Smooth muscle cell (in vitro differentiated cells): ENCODE data around the gene COMT. TPM values are rescaled to one million over a fixed set of nuclear protein-coding genes. Genes with fewer than 3 reads are reported as not detected.

ENCODE experiments used
- DNase-seq: peaks from one replicate; lab custom pipeline; 2025; ENCODE audit not compliant: unreplicated experiment; lab: John Stamatoyannopoulos, UW
- H2AFZ ChIP-seq: fragments of 200-600 bp; sonication (generic); 2 replicates; pipeline ENCODE4 v1.6.0; 2016; ENCODE audit warnings: antibody characterized with exemption, low read depth, mild to moderate bottlenecking
- H3F3A ChIP-seq: fragments of 200-600 bp; sonication (generic); 2 replicates; pipeline ENCODE4 v1.6.0; 2017; ENCODE audit warnings: antibody characterized with exemption, low read depth
- H3K27ac ChIP-seq: fragments of 200-600 bp; sonication (generic); 2 replicates; pipeline ENCODE4 v1.5.1; 2016; ENCODE audit warnings: low read depth, mild to moderate bottlenecking
- H3K27me3 ChIP-seq: fragments of 200-600 bp; sonication (generic); 2 replicates; pipeline ENCODE4 v1.6.1; 2016; ENCODE audit warnings: low read depth, mild to moderate bottlenecking
- H3K36me3 ChIP-seq: fragments of 200-600 bp; sonication (generic); 2 replicates; pipeline ENCODE4 v1.5.1; 2016; ENCODE audit warnings: low read depth
- H3K4me1 ChIP-seq: fragments of 200-600 bp; sonication (generic); 2 replicates; pipeline ENCODE4 v1.5.1; 2016; ENCODE audit warnings: low read depth
- H3K4me2 ChIP-seq: fragments of 200-600 bp; sonication (generic); 2 replicates; pipeline ENCODE4 v1.6.0; 2016; ENCODE audit warnings: mild to moderate bottlenecking
- H3K4me3 ChIP-seq: fragments of 200-600 bp; sonication (generic); 2 replicates; pipeline ENCODE4 v1.5.1; 2016; ENCODE audit warnings: mild to moderate bottlenecking
- H3K79me2 ChIP-seq: fragments of 200-600 bp; sonication (generic); 2 replicates; pipeline ENCODE4 v1.6.0; 2016; ENCODE audit warnings: low read depth, mild to moderate bottlenecking
- H3K9ac ChIP-seq: fragments of 200-600 bp; sonication (generic); 2 replicates; pipeline ENCODE4 v1.6.0; 2016; ENCODE audit warnings: low read depth
- H3K9me3 ChIP-seq: fragments of 200-600 bp; sonication (generic); replicated peaks from 2 replicates; pipeline ENCODE4 v1.5.1; 2016; ENCODE audit warnings: low read depth
- H4K20me1 ChIP-seq: fragments of 200-600 bp; sonication (generic); 2 replicates; pipeline ENCODE4 v1.6.0; 2016; ENCODE audit warnings: low read depth
- WGBS: methylation state at CpG from one replicate; pipeline ENCODE4 v1.1.7; 2016; ENCODE audit warnings: low lambda C conversion rate; 5-methylcytosine and 5-hydroxymethylcytosine counted together
- polyA plus RNA-seq: library from polyadenylated mRNA; unstranded; fragments of >200 nt; fragmentation: Nextera tagmentation; extraction: Ambion mirVana; gene quantifications from 2 replicates; pipeline ENCODE4 v1.2.1, GENCODE V29; 2016
- total RNA-seq: library from RNA; depleted of rRNA; stranded (reverse); fragments of >200 nt; gene quantifications from 2 replicates; pipeline ENCODE4 v1.2.3, GENCODE V29; 2014
- TF ChIP-seq, protein P1 (sequence below): fragments of 200-600 bp; sonication (generic); IDR thresholded peaks from 2 replicates; pipeline ENCODE4 v1.5.1; 2017; ENCODE audit warnings: borderline replicate concordance, mild to moderate bottlenecking, antibody characterized with exemption; ENCODE audit not compliant: insufficient read depth, poor library complexity, severe bottlenecking

The COMT gene
- total and polyA plus RNA-seq, 2 experiments from 2014 or later = 4.1 to 6.2 TPM

DNA sequence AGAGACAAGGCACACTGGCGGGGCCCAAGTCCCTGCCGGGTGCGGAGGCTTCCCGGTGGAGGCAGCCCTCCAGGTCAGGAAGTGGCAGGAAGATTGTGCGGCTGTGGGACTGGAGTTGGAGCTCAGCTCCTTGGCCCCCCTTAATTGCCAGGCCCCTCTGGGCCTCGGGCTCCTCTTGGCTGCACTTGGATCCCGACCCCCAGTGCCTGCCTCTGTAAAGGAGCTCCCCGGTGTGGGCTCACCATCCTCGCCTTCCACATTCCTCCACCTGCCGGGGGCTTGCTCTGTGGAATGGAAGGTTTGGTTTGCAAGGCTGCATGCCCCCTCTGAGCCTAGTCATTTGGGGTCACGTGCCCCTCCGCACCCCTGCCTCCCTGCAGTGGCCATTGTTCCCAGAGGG lies 38.1 kb upstream of the COMT start:
- H4K20me1 ChIP-seq = no peaks in the 10 kb centered on the region
- no peak overlapping the region for H3K4me2 ChIP-seq
- peaks cover 15% of the 10 kb centered on the region for H3K4me1 ChIP-seq
- H3K9ac ChIP-seq = no peak overlapping the region
- H3K27ac ChIP-seq = no peak overlapping the region
- no peaks in the 10 kb centered on the region for H3K36me3 ChIP-seq
- no peak for DNase-seq
- no peak overlapping the region for H2AFZ ChIP-seq
- WGBS = 79% methylated on average over 12 of the region's 12 CpGs
- no peak overlapping the region for H3K4me3 ChIP-seq
- H3F3A ChIP-seq = no peaks in the 10 kb centered on the region
- H3K9me3 ChIP-seq = no peaks in the 10 kb centered on the region
- TF ChIP-seq, protein P1, sequence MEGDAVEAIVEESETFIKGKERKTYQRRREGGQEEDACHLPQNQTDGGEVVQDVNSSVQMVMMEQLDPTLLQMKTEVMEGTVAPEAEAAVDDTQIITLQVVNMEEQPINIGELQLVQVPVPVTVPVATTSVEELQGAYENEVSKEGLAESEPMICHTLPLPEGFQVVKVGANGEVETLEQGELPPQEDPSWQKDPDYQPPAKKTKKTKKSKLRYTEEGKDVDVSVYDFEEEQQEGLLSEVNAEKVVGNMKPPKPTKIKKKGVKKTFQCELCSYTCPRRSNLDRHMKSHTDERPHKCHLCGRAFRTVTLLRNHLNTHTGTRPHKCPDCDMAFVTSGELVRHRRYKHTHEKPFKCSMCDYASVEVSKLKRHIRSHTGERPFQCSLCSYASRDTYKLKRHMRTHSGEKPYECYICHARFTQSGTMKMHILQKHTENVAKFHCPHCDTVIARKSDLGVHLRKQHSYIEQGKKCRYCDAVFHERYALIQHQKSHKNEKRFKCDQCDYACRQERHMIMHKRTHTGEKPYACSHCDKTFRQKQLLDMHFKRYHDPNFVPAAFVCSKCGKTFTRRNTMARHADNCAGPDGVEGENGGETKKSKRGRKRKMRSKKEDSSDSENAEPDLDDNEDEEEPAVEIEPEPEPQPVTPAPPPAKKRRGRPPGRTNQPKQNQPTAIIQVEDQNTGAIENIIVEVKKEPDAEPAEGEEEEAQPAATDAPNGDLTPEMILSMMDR = no peak
- no peaks in the 10 kb centered on the region for H3K27me3 ChIP-seq
- no peaks in the 10 kb centered on the region for H3K79me2 ChIP-seq

DNA sequence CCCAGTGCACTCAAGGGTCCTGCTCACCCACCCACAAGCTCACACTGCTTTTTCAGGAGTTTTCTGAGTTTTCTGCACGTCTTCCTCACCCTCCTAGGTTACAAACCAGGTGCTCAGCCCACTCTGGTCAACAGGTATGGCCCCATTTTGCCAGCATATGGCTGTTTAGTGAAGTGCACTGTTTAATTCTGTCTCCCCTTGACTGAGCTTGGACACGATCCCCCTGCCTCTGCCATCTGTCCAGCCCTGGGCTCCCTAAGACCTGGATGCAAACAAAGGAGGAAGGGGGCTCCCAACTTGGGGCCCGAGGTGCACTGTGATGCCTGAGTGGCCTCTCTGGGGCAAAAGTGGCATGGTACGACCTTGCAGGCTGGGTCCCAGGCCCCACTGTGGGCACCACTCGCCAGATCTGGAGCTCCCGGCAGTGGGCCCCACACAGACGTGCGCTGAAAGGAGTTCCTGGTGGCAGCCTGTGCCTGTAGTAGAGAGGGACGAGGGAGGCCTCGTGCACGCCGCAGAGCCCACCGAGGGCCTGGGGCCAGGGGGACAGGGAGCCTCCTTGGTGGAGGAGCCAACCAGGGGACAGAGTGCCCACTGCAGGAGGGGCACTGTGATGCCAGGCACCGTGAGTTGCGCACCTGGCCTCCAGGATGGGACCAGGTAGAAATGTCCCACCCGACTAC lies 37.3 kb upstream of the COMT start:
- no peak for DNase-seq
- no peaks in the 10 kb centered on the region for H3F3A ChIP-seq
- peak overlapping the region; percentile 55 for H3K4me2 ChIP-seq
- WGBS = 83% methylated on average over 16 of the region's 16 CpGs
- no peak overlapping the region for H3K4me3 ChIP-seq
- no peak overlapping the region for H3K9ac ChIP-seq
- no peaks in the 10 kb centered on the region for H3K9me3 ChIP-seq
- H2AFZ ChIP-seq = no peak overlapping the region
- no peaks in the 10 kb centered on the region for H3K27me3 ChIP-seq
- no peaks in the 10 kb centered on the region for H4K20me1 ChIP-seq
- H3K27ac ChIP-seq = no peak overlapping the region
- no peaks in the 10 kb centered on the region for H3K36me3 ChIP-seq
- no peaks in the 10 kb centered on the region for H3K79me2 ChIP-seq
- TF ChIP-seq, protein P1 = no peak
- peaks cover 15% of the 10 kb centered on the region for H3K4me1 ChIP-seq

DNA sequence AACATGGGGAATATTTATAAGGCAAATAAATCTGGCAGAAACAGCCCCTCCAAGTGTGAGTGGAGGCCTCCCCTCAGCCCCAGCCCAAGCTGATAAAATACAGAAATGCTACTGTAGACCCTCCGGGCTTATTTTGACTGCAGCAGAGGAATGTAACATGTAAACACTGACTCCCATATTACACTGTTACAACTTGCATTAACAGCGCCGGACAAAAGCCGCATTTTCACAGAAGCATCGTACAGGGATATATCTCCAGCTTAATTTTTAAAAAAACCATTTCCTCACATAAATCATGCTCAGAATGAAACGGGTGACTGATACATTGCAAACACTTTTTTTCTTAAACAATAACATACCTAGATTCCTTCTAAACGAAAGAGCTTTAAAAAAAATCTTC lies 36.6 kb upstream of the COMT start:
- peaks cover 15% of the 10 kb centered on the region for H3K4me1 ChIP-seq
- no peak overlapping the region for H3K9ac ChIP-seq
- TF ChIP-seq, protein P1 = no peak
- no peak for DNase-seq
- 32% methylated on average over 7 of the region's 7 CpGs for WGBS
- H3K27me3 ChIP-seq = no peaks in the 10 kb centered on the region
- no peaks in the 10 kb centered on the region for H3F3A ChIP-seq
- peak overlapping the region; percentile 55 for H3K4me2 ChIP-seq
- H3K27ac ChIP-seq = no peak overlapping the region
- no peak overlapping the region for H3K4me3 ChIP-seq
- no peak overlapping the region for H2AFZ ChIP-seq
- H3K36me3 ChIP-seq = no peaks in the 10 kb centered on the region
- no peaks in the 10 kb centered on the region for H4K20me1 ChIP-seq
- no peaks in the 10 kb centered on the region for H3K79me2 ChIP-seq
- H3K9me3 ChIP-seq = no peaks in the 10 kb centered on the region
